Gastroesophageal sphincter (tissue), 4 donors: ENCODE measurements around the gene DUOXA1. TPM values are rescaled to one million over a fixed set of nuclear protein-coding genes. Genes with fewer than 3 reads are reported as not detected.
"Not testable (repeated sequence)": the region's sequence is repeated elsewhere in the genome, so short reads cannot be mapped to it uniquely, and the experiment has no call there.

Experiments
- ATAC-seq: fragments of 150-250 bp; one replicate; pipeline ENCODE4 v1.9.1; 2016; ENCODE audit warnings: mild to moderate bottlenecking, moderate library complexity
- H3K27ac ChIP-seq, 4 donors: fragments of 200-600 bp; sonication (generic) in 3 of 4; 1 replicate in 3 of 4; 2 replicates in 1 of 4; pipeline ENCODE4 v1.5.1; 2016 to 2019
- H3K27me3 ChIP-seq: fragments of 200-600 bp; sonication (generic); one replicate; pipeline ENCODE4 v1.5.1; 2019
- H3K36me3 ChIP-seq, 2 donors: fragments of 200-600 bp; sonication (generic); one replicate each; pipeline ENCODE4 v1.5.1; 2019; ENCODE audit warnings: control low read depth in 1 of 2
- H3K4me1 ChIP-seq, 3 donors: fragments of 200-600 bp; sonication (generic); 1 replicate in 2 of 3; 2 replicates in 1 of 3; pipeline ENCODE4 v1.5.1; 2016 to 2019; ENCODE audit warnings: control low read depth in 2 of 3
- H3K4me3 ChIP-seq, 2 donors: fragments of 200-600 bp; sonication (generic); one replicate each; pipeline ENCODE4 v1.5.1; 2019; ENCODE audit warnings: mild to moderate bottlenecking in 1 of 2, moderate library complexity in 1 of 2
- H3K9me3 ChIP-seq, 3 donors: fragments of 200-600 bp; sonication (generic); one replicate each; pipeline ENCODE4 v1.5.1; 2017 to 2019; ENCODE audit warnings: control low read depth in 2 of 3
- CTCF ChIP-seq, 4 experiments: fragments of 200-600 bp in 2 of 4; fragments of 450-650 bp in 2 of 4; sonication (generic) in 1 of 4; IDR thresholded peaks; one replicate each; pipeline ENCODE4 v1.5.1; 2017 to 2019; ENCODE audit warnings: antibody characterized with exemption in 4 of 4, mild to moderate bottlenecking in 2 of 4, moderate library complexity in 2 of 4
- EP300 ChIP-seq: sonication (generic); formaldehyde crosslinking; IDR thresholded peaks from one replicate; pipeline ENCODE4 v1.6.1; 2017; ENCODE audit warnings: antibody characterized with exemption, mild to moderate bottlenecking
- POLR2A ChIP-seq, 2 donors: fragments of 450-650 bp; IDR thresholded peaks; one replicate each; pipeline ENCODE4 v1.6.1; 2017; ENCODE audit warnings: antibody characterized with exemption in 2 of 2, mild to moderate bottlenecking in 2 of 2, moderate library complexity in 1 of 2
- POLR2AphosphoS5 ChIP-seq: sonication (generic); formaldehyde crosslinking; IDR thresholded peaks from one replicate; pipeline ENCODE4 v1.6.1; 2017; ENCODE audit warnings: antibody characterized with exemption
- WGBS, 2 donors: methylation state at CpG; one replicate each; pipeline ENCODE4 v1.1.5; 2018; ENCODE audit warnings: low coverage in 1 of 2; 5-methylcytosine and 5-hydroxymethylcytosine counted together
- total RNA-seq, 4 donors: library from RNA; depleted of rRNA; stranded (reverse); fragments of >200 nt; gene quantifications; one replicate each; pipeline ENCODE4 v1.1.0, GENCODE V29; 2016

Gene DUOXA1
- total RNA-seq, 4 donors from 2014 or later, result 0.67 to 1.7 (median 1.7) TPM; not detected in 1

- Histone ChIP-seq H3K4me1 (peaks cover 0 to 35% (median 10%) of the 10 kb centered on the region in 3 donors), H3K36me3 (no peaks in the 10 kb centered on the region), H3K27ac (no peak overlapping the region), H3K4me3 (no peak overlapping the region), H3K27me3 (peaks cover 85% of the 10 kb centered on the region), H3K9me3 (no peaks in the 10 kb centered on the region)
- TF ChIP-seq POLR2AphosphoS5 (no peak), CTCF (IDR thresholded peaks at IDR 0.05) (no peak), EP300 (no peak), POLR2A (IDR thresholded peaks at IDR 0.05) (no peak)
- no peak for ATAC-seq
- 30% methylated on average over 14 of the region's 71 CpGs; no CpG with 5 or more reads in 1 of the 2 donors for WGBS, 2 donors
These were observed 18.1 kb downstream of the DUOXA1 start for GRCh38 chr15:45111390-45112142.

- H3K27me3 ChIP-seq, result peaks cover 82% of the 10 kb centered on the region
- no peaks in the 10 kb centered on the region for H3K9me3 ChIP-seq
- H3K4me3 ChIP-seq, result no peak overlapping the region
- TF ChIP-seq POLR2A (IDR thresholded peaks at IDR 0.05) (no peak), CTCF (IDR thresholded peaks at IDR 0.05) (no peak), EP300 (no peak), POLR2AphosphoS5 (no peak)
- 30% methylated on average over 6 of the region's 11 CpGs; no CpG with 5 or more reads in 1 of the 2 donors for WGBS, 2 donors
- H3K4me1 ChIP-seq, result peaks cover 0 to 29% (median 8%) of the 10 kb centered on the region in 3 donors
- no peak overlapping the region for H3K27ac ChIP-seq
- ATAC-seq, result no peak
- H3K36me3 ChIP-seq, result no peaks in the 10 kb centered on the region
These were observed 19.3 kb downstream of the DUOXA1 start for GRCh38 chr15:45110256-45110820.

GRCh38 chr15:45107941-45108630 lies 21.6 kb downstream of the DUOXA1 start:
- H3K27ac ChIP-seq, result no peak overlapping the region
- ATAC-seq, result no peak
- H3K4me1 ChIP-seq, result peaks cover 0 to 14% (median 5%) of the 10 kb centered on the region in 3 donors
- 100% methylated on average over 1 of the region's 10 CpGs for WGBS, 2 donors
- no peak for TF ChIP-seq EP300
- no peak for TF ChIP-seq POLR2AphosphoS5
- no peak overlapping the region for H3K4me3 ChIP-seq
- no peaks in the 10 kb centered on the region for H3K36me3 ChIP-seq
- H3K27me3 ChIP-seq, result peaks cover 59% of the 10 kb centered on the region
- H3K9me3 ChIP-seq, result no peaks in the 10 kb centered on the region

- WGBS, 2 donors, result 55% methylated on average over 4 of the region's 15 CpGs; no CpG with 5 or more reads in 1 of the 2 donors
- Histone ChIP-seq H3K9me3 (no peaks in the 10 kb centered on the region), H3K4me3 (no peak overlapping the region), H3K27me3 (peaks cover 40% of the 10 kb centered on the region), H3K4me1 (no peaks in the 10 kb centered on the region), H3K36me3 (no peaks in the 10 kb centered on the region), H3K27ac (no peak overlapping the region)
- no peak for ATAC-seq
- TF ChIP-seq EP300 (no peak), CTCF (IDR thresholded peaks at IDR 0.05) (no peak), POLR2AphosphoS5 (no peak), POLR2A (IDR thresholded peaks at IDR 0.05) (no peak)
These were observed 23.5 kb downstream of the DUOXA1 start for GRCh38 chr15:45106002-45106790.

GRCh38 chr15:45105586-45105985 lies 24.1 kb downstream of the DUOXA1 start:
- Histone ChIP-seq H3K36me3 (no peaks in the 10 kb centered on the region), H3K27ac (no peak overlapping the region), H3K4me3 (no peak overlapping the region), H3K9me3 (no peaks in the 10 kb centered on the region), H3K27me3 (peaks cover 36% of the 10 kb centered on the region), H3K4me1 (no peaks in the 10 kb centered on the region)
- no peak for ATAC-seq
- WGBS, 2 donors, result 88% methylated on average over 7 of the region's 11 CpGs; no CpG with 5 or more reads in 1 of the 2 donors
- TF ChIP-seq POLR2AphosphoS5, result no peak
- no peak for TF ChIP-seq EP300
- no peak for TF ChIP-seq POLR2A (IDR thresholded peaks at IDR 0.05)
- TF ChIP-seq CTCF (IDR thresholded peaks at IDR 0.05), result no peak

GRCh38 chr15:45104170-45104569 lies 25.5 kb downstream of the DUOXA1 start:
- peaks cover 22% of the 10 kb centered on the region for H3K27me3 ChIP-seq
- H3K9me3 ChIP-seq, H3K4me3 ChIP-seq, H3K4me1 ChIP-seq, H3K27ac ChIP-seq, H3K36me3 ChIP-seq, ATAC-seq: not testable (repeated sequence)
- WGBS, 2 donors, result 75 to 92% methylated on average over 1 to 2 of the region's 9 CpGs
